Measurements from ENCODE around the gene TTC7B. TPM values are rescaled to one million over a fixed set of nuclear protein-coding genes. Genes with fewer than 3 reads are reported as not detected.

Gene TTC7B
- total RNA-seq, 4 donors from 2014 or later: 35.0 to 78.7 (median 36.8) TPM

GRCh38 chr14:90556012-90556477, 260.2 kb downstream of the TTC7B start:
- no peak overlapping the region for H3K4me3 ChIP-seq
- H3K36me3 ChIP-seq: no peaks in the 10 kb centered on the region
- H3K4me1 ChIP-seq: peaks cover 0 to 8% of the 10 kb centered on the region in 2 donors

GRCh38 chr14:90555126-90556011, 260.9 kb downstream of the TTC7B start:
- in situ Hi-C loops (cut with MboI; ENCODE audit: low sequenced_read_pairs in 4 of 4) (no loop called here), intact Hi-C loops (cut with DNase I; ENCODE audit: low total_unique reads) (no loop called here)
- ATAC-seq (no peak), DNase-seq (no peak)
- Histone ChIP-seq H3K27me3 (no peaks in the 10 kb centered on the region), H3K9me3 (no peaks in the 10 kb centered on the region), H3K36me3 (no peaks in the 10 kb centered on the region), H3K4me1 (peaks cover 0 to 8% of the 10 kb centered on the region in 2 donors), H3K4me3 (no peak overlapping the region), H3K27ac (no peak overlapping the region)
- TF ChIP-seq CTCF (IDR thresholded peaks at IDR 0.05 in 4 of 5, conservative IDR thresholded peaks at IDR 0.05 in 1 of 5) (no peak), POLR2A (IDR thresholded peaks at IDR 0.05) (no peak)

More at GRCh38 chr14:90556012-90556477, 260.2 kb downstream of the TTC7B start:
- Histone ChIP-seq H3K27me3 (no peaks in the 10 kb centered on the region), H3K27ac (no peak overlapping the region), H3K9me3 (no peaks in the 10 kb centered on the region)
- intact Hi-C loops (cut with DNase I; ENCODE audit: low total_unique reads): no loop called here
- in situ Hi-C loops (cut with MboI; ENCODE audit: low sequenced_read_pairs in 4 of 4): no loop called here
- TF ChIP-seq CTCF (IDR thresholded peaks at IDR 0.05 in 4 of 5, conservative IDR thresholded peaks at IDR 0.05 in 1 of 5): no peak
- TF ChIP-seq POLR2A (IDR thresholded peaks at IDR 0.05): no peak
- ATAC-seq (no peak), DNase-seq (no peak)

GRCh38 chr14:90554341-90554740, 261.9 kb downstream of the TTC7B start:
- Histone ChIP-seq H3K27me3 (no peaks in the 10 kb centered on the region), H3K27ac (no peak overlapping the region), H3K4me1 (peaks cover 0 to 8% of the 10 kb centered on the region in 2 donors), H3K36me3 (no peaks in the 10 kb centered on the region), H3K9me3 (no peaks in the 10 kb centered on the region), H3K4me3 (no peak overlapping the region)
- in situ Hi-C loops (cut with MboI; ENCODE audit: low sequenced_read_pairs in 4 of 4) (no loop called here), intact Hi-C loops (cut with DNase I; ENCODE audit: low total_unique reads) (no loop called here)
- TF ChIP-seq CTCF (IDR thresholded peaks at IDR 0.05 in 4 of 5, conservative IDR thresholded peaks at IDR 0.05 in 1 of 5) (no peak), POLR2A (IDR thresholded peaks at IDR 0.05) (no peak)
- ATAC-seq (peak in 1 of 2 donors; percentile 11), DNase-seq (no peak)

- H3K9me3 ChIP-seq: no peaks in the 10 kb centered on the region
- DNase-seq (no peak), ATAC-seq (no peak)
- H3K36me3 ChIP-seq: no peaks in the 10 kb centered on the region
- intact Hi-C loops (cut with DNase I; ENCODE audit: low total_unique reads) (no loop called here), in situ Hi-C loops (cut with MboI; ENCODE audit: low sequenced_read_pairs in 4 of 4) (no loop called here)
- H3K27me3 ChIP-seq: no peaks in the 10 kb centered on the region
- TF ChIP-seq CTCF (IDR thresholded peaks at IDR 0.05 in 4 of 5, conservative IDR thresholded peaks at IDR 0.05 in 1 of 5): no peak
- no peak for TF ChIP-seq POLR2A (IDR thresholded peaks at IDR 0.05)
- H3K27ac ChIP-seq: no peak overlapping the region
- peaks cover 0 to 8% of the 10 kb centered on the region in 2 donors for H3K4me1 ChIP-seq
- no peak overlapping the region for H3K4me3 ChIP-seq
Observed at GRCh38 chr14:90553921-90554336, 262.3 kb downstream of the TTC7B start.

Measured in gastrocnemius medialis (tissue), 4 donors.